ENCODE data around the gene TSPAN2. TPM values are rescaled to one million over a fixed set of nuclear protein-coding genes. Genes with fewer than 3 reads are reported as not detected.

The TSPAN2 gene
- total RNA-seq, 4 donors from 2014 or later = 40.5 to 87.6 (median 56.8) TPM

GRCh38 chr1:115136106-115136505 lies 46.8 kb upstream of the TSPAN2 start:
- Histone ChIP-seq H3K27me3 (no peaks in the 10 kb centered on the region), H3K36me3 (no peaks in the 10 kb centered on the region), H3K9me3 (no peaks in the 10 kb centered on the region), H3K4me1 (peaks cover 0 to 9% of the 10 kb centered on the region in 2 donors), H3K4me3 (no peak overlapping the region), H3K27ac (peak overlapping the region in 1 of 2 donors; percentile 14)
- TF ChIP-seq, protein P1, sequence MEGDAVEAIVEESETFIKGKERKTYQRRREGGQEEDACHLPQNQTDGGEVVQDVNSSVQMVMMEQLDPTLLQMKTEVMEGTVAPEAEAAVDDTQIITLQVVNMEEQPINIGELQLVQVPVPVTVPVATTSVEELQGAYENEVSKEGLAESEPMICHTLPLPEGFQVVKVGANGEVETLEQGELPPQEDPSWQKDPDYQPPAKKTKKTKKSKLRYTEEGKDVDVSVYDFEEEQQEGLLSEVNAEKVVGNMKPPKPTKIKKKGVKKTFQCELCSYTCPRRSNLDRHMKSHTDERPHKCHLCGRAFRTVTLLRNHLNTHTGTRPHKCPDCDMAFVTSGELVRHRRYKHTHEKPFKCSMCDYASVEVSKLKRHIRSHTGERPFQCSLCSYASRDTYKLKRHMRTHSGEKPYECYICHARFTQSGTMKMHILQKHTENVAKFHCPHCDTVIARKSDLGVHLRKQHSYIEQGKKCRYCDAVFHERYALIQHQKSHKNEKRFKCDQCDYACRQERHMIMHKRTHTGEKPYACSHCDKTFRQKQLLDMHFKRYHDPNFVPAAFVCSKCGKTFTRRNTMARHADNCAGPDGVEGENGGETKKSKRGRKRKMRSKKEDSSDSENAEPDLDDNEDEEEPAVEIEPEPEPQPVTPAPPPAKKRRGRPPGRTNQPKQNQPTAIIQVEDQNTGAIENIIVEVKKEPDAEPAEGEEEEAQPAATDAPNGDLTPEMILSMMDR (IDR thresholded peaks at IDR 0.05) = no peak
- TF ChIP-seq POLR2A (IDR thresholded peaks at IDR 0.05) = no peak
- intact Hi-C loops (cut with DNase I; ENCODE audit: low total_unique reads) = no loop called here
- no peak for DNase-seq

DNA sequence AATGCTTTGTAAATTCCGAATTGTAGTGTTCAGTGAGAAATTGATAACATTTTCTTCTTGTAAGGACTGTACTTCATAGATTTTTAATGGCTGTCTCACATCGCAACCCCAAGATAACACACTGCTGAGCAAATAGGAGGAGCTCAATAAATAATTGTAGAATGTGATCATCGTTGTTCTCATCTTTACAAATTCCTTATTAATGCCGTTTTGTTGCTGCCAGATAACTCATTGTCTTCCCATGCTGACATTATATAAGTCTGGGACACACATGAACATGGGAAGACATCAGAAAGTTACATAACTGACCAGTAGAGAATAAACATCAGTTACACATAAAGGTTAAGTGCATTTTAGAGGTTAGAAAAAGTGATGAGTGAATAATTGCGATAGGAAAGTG lies 46.4 kb upstream of the TSPAN2 start:
- no peak for TF ChIP-seq POLR2A (IDR thresholded peaks at IDR 0.05)
- TF ChIP-seq, protein P1 (IDR thresholded peaks at IDR 0.05) = no peak
- no peak for DNase-seq
- no peak overlapping the region for H3K4me3 ChIP-seq
- peak overlapping the region in 1 of 2 donors; percentile 14 for H3K27ac ChIP-seq
- H3K4me1 ChIP-seq = peaks cover 0 to 9% of the 10 kb centered on the region in 2 donors
- no peaks in the 10 kb centered on the region for H3K36me3 ChIP-seq
- no peaks in the 10 kb centered on the region for H3K27me3 ChIP-seq
- no peaks in the 10 kb centered on the region for H3K9me3 ChIP-seq
- intact Hi-C loops (cut with DNase I; ENCODE audit: low total_unique reads) = no loop called here

DNA sequence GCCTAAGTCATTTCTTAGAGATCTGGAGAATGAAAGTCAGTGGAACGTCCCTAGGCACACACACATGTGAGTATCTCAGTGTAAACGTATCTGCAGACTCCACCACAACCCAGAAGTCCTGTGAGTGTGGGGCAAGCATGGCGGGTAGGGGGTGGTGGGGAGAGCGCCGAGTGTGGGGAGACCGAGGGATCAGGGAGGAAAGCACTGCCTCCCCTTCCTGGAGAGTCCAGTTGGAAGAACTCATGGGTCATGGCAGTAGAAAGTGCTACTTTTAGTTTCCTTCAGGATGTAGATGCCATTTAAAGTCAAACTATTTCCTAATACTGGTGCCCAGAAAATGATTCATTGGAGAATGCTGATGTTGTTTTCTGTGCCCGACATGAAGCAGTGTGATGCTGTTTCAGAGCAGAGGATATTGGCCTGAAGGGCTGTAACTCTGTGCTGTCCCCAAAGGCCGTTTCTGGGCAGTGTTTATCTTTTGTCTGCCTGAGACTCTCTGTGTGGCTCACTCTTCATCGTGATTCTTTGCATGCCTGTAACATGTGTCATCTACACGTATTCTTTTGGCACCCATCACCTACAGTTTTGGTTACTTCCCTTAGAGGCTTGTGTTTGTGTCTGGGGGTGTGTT lies 45.7 kb upstream of the TSPAN2 start:
- no peak for TF ChIP-seq POLR2A (IDR thresholded peaks at IDR 0.05)
- TF ChIP-seq, protein P1 (IDR thresholded peaks at IDR 0.05) = no peak
- H3K27ac ChIP-seq = peak overlapping the region in 1 of 2 donors; percentile 61
- intact Hi-C loops (cut with DNase I; ENCODE audit: low total_unique reads) = no loop called here
- DNase-seq = no peak
- H3K4me1 ChIP-seq = peaks cover 0 to 9% of the 10 kb centered on the region in 2 donors
- H3K9me3 ChIP-seq = no peaks in the 10 kb centered on the region
- H3K27me3 ChIP-seq = no peaks in the 10 kb centered on the region
- H3K4me3 ChIP-seq = no peak overlapping the region
- H3K36me3 ChIP-seq = no peaks in the 10 kb centered on the region

DNA sequence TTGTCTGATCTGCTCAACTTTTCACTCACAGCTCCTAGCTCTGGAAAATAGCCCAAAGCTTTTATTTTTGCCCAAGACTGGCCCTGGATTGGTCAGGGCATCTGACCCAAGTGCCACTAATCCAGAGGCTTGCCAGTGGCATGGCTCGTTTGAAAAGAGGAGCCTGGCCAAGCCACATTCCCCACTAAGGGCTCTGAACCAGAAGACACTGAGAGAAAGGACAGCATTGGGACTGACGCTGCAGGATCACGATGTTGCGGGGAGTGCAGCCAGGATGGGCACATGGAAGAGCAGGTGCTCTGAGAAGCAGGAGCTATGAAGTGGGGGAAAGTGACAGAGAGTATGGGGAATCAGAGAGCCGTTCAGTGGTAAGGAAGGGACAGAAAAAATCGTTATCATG lies 44.9 kb upstream of the TSPAN2 start:
- TF ChIP-seq, protein P1 (IDR thresholded peaks at IDR 0.05) = no peak
- no peak for TF ChIP-seq POLR2A (IDR thresholded peaks at IDR 0.05)
- peak overlapping the region in 1 of 2 donors; percentile 61 for H3K27ac ChIP-seq
- no peaks in the 10 kb centered on the region for H3K36me3 ChIP-seq
- peaks cover 0 to 9% of the 10 kb centered on the region in 2 donors for H3K4me1 ChIP-seq
- H3K27me3 ChIP-seq = no peaks in the 10 kb centered on the region
- intact Hi-C loops (cut with DNase I; ENCODE audit: low total_unique reads) = no loop called here
- no peaks in the 10 kb centered on the region for H3K9me3 ChIP-seq
- H3K4me3 ChIP-seq = no peak overlapping the region
- DNase-seq = no peak

DNA sequence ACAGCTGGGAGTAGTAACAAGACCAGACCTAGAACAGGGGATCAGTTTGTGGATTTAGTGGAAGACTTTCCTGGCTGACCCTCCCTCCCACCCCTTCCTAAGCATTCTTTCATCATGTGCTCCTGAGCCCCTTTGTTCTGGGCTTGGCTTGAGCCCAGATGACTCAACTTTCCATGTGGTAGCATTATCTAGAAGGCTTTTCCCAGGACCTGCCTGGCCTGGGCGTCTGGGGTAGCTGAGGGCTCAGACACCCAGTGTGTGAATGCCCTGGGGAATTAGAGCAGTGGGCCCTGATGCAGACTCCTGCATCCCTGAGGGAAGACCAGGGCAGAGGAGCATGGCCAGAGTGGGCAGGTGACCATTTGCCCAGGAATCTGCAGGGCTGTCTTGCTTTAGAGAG lies 44.1 kb upstream of the TSPAN2 start:
- no peaks in the 10 kb centered on the region for H3K9me3 ChIP-seq
- intact Hi-C loops (cut with DNase I; ENCODE audit: low total_unique reads) = no loop called here
- TF ChIP-seq, protein P1 (IDR thresholded peaks at IDR 0.05) = no peak
- H3K36me3 ChIP-seq = no peaks in the 10 kb centered on the region
- DNase-seq = no peak
- no peak overlapping the region for H3K4me3 ChIP-seq
- no peaks in the 10 kb centered on the region for H3K27me3 ChIP-seq
- H3K27ac ChIP-seq = no peak overlapping the region
- H3K4me1 ChIP-seq = peaks cover 0 to 9% of the 10 kb centered on the region in 2 donors
